ENCODE data around the gene CCSAP.

DNA sequence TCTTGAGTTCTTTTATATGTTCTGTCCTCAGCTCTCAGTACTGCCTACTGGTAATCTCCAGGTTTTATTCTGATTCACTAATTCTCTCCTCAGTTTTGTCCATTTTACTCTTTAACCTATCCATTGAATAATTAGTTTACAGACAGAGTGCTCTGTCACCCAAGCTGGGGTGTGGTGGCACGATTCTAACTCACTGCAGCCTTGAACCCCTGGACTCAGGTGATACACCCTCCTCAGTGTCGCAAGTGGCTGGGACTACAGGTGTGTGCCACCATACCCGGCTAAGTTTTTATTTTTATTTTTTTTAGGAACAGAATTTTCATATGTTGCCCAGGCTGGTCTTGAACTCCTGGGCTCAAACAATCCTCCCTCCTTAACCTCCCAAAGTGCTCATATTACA lies 58.0 kb downstream of the CCSAP start:
- TF ChIP-seq, protein P1, sequence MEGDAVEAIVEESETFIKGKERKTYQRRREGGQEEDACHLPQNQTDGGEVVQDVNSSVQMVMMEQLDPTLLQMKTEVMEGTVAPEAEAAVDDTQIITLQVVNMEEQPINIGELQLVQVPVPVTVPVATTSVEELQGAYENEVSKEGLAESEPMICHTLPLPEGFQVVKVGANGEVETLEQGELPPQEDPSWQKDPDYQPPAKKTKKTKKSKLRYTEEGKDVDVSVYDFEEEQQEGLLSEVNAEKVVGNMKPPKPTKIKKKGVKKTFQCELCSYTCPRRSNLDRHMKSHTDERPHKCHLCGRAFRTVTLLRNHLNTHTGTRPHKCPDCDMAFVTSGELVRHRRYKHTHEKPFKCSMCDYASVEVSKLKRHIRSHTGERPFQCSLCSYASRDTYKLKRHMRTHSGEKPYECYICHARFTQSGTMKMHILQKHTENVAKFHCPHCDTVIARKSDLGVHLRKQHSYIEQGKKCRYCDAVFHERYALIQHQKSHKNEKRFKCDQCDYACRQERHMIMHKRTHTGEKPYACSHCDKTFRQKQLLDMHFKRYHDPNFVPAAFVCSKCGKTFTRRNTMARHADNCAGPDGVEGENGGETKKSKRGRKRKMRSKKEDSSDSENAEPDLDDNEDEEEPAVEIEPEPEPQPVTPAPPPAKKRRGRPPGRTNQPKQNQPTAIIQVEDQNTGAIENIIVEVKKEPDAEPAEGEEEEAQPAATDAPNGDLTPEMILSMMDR (IDR thresholded peaks at IDR 0.05), result no peak
- TF ChIP-seq POLR2AphosphoS5 (IDR thresholded peaks at IDR 0.05; ENCODE audit: insufficient read depth in 1 of 2, low read depth in 1 of 2) (no peak), POLR2A (IDR thresholded peaks at IDR 0.05) (no peak)
